Testis (tissue), 2 donors: ENCODE data around the gene POLD3.

Experiments
- CTCF ChIP-seq, 3 experiments: fragments of 450-650 bp in 2 of 3; fragments of 200-600 bp in 1 of 3; sonication (generic) in 1 of 3; IDR thresholded peaks; one replicate each; pipeline ENCODE4 v1.5.1; 2016 to 2019; ENCODE audit warnings: antibody characterized with exemption in 3 of 3, mild to moderate bottlenecking in 2 of 3, moderate library complexity in 1 of 3
- POLR2A ChIP-seq: fragments of 450-650 bp; IDR thresholded peaks from one replicate; pipeline ENCODE4 v1.6.1; 2017; ENCODE audit warnings: antibody characterized with exemption, mild to moderate bottlenecking, moderate library complexity

- TF ChIP-seq POLR2A (no peak), CTCF (IDR thresholded peaks at IDR 0.05) (no peak)
These were observed 42.2 kb downstream of the POLD3 start for GRCh38 chr11:74634537-74634936.
